H1 (cell line): ENCODE measurements around the gene CEP70. TPM values are rescaled to one million over a fixed set of nuclear protein-coding genes. Genes with fewer than 3 reads are reported as not detected.

Experiments
- CTCF ChIA-PET: fragments of 300-600 bp; sonication (Branson Sonifier 250); formaldehyde crosslinking; loops from one replicate; lab custom pipeline; 2021; ENCODE audit not compliant: partially characterized antibody; lab: Charles Lee
- POLR2A ChIA-PET: fragments of 300-600 bp; sonication (Branson Sonifier 250); formaldehyde crosslinking; loops from one replicate; lab custom pipeline; 2021; ENCODE audit warnings: inconsistent platforms; ENCODE audit not compliant: partially characterized antibody; lab: Charles Lee
- DNase-seq, 2 experiments: peaks; one replicate each; pipeline versions ENCODE4 v3.0.0 to v3.0.0-alpha.2; 2010 to 2022; ENCODE audit warnings: low spot score in 2 of 2, low read depth in 1 of 2, mixed read lengths in 1 of 2
- FAIRE-seq: peaks from 2 replicates; lab custom pipeline; 2011; peaks lifted over from hg19 to GRCh38; lab: Jason Lieb, UNC
- H2AFZ ChIP-seq: 2 replicates; pipeline ENCODE4 v1.8.1; 2012; ENCODE audit warnings: low read length, inconsistent platforms
- H2AK5ac ChIP-seq: 2 replicates; pipeline ENCODE4 v1.6.1; 2013; ENCODE audit warnings: low read depth, low read length
- H2BK120ac ChIP-seq: replicated peaks from 2 replicates; pipeline ENCODE3; 2013; ENCODE audit warnings: low read depth, low read length, inconsistent platforms
- H2BK12ac ChIP-seq: 2 replicates; pipeline ENCODE4 v1.6.1; 2013; ENCODE audit warnings: low read depth, low read length
- H2BK15ac ChIP-seq: 2 replicates; pipeline ENCODE4 v1.6.1; 2013; ENCODE audit warnings: low read length
- H2BK20ac ChIP-seq: 2 replicates; pipeline ENCODE4 v1.6.1; 2013; ENCODE audit warnings: low read length
- H2BK5ac ChIP-seq: 2 replicates; pipeline ENCODE4 v1.6.1; 2013; ENCODE audit warnings: low read depth, low read length
- H3K14ac ChIP-seq: 2 replicates; pipeline ENCODE4 v1.6.1; 2013; ENCODE audit warnings: inconsistent platforms; ENCODE audit not compliant: insufficient read length
- H3K18ac ChIP-seq: 2 replicates; pipeline ENCODE4 v1.6.1; 2013; ENCODE audit warnings: low read length; ENCODE audit errors: extremely low read depth
- H3K23ac ChIP-seq: 2 replicates; pipeline ENCODE4 v1.6.1; 2013; ENCODE audit warnings: inconsistent platforms; ENCODE audit not compliant: insufficient read length
- H3K23me2 ChIP-seq: 2 replicates; pipeline ENCODE4 v1.6.1; 2013; ENCODE audit warnings: low read depth, low read length
- H3K27ac ChIP-seq: 2 replicates; pipeline ENCODE4 v1.6.1; 2011; ENCODE audit warnings: low read depth, low read length, inconsistent platforms
- H3K27me3 ChIP-seq, 4 experiments: replicated peaks in 1 of 4; 1 replicate in 1 of 4; 2 replicates in 3 of 4; pipeline versions ENCODE4 v1.6.1 to v1.8.1; 2011 to 2013; ENCODE audit warnings: low read length in 3 of 4, mild to moderate bottlenecking in 3 of 4, inconsistent platforms in 2 of 4, mixed read lengths in 2 of 4, moderate library complexity in 1 of 4; ENCODE audit not compliant: control insufficient read depth in 3 of 4, insufficient read depth in 3 of 4; ENCODE audit errors: extremely low read depth in 1 of 4
- H3K36me3 ChIP-seq, 4 experiments: 2 replicates each; pipeline versions ENCODE4 v1.6.1 to v1.8.1; 2011 to 2013; ENCODE audit warnings: mild to moderate bottlenecking in 4 of 4, low read length in 3 of 4, moderate library complexity in 2 of 4, control low read depth in 1 of 4, inconsistent platforms in 1 of 4; ENCODE audit not compliant: insufficient read depth in 4 of 4, control insufficient read depth in 2 of 4
- H3K4ac ChIP-seq: replicated peaks from 2 replicates; pipeline ENCODE3; 2013; ENCODE audit warnings: low read length, low read depth, mixed read lengths, inconsistent platforms; ENCODE audit not compliant: insufficient read length
- H3K4me1 ChIP-seq, 4 experiments: replicated peaks in 1 of 4; 1 replicate in 1 of 4; 2 replicates in 3 of 4; pipeline versions ENCODE4 v1.6.1 to v1.8.1; 2011 to 2013; ENCODE audit warnings: low read length in 3 of 4, inconsistent platforms in 2 of 4, mixed read lengths in 1 of 4; ENCODE audit not compliant: insufficient read depth in 4 of 4, control insufficient read depth in 3 of 4
- H3K4me2 ChIP-seq, 2 experiments: 2 replicates each; pipeline versions ENCODE4 v1.6.1 to v1.8.1; 2011 to 2013; ENCODE audit warnings: low read depth in 2 of 2, low read length in 2 of 2, control low read depth in 1 of 2, inconsistent platforms in 1 of 2, mild to moderate bottlenecking in 1 of 2; ENCODE audit not compliant: insufficient read depth in 1 of 2
- H3K4me3 ChIP-seq, 4 experiments: fragments of 200-600, 300-600 bp in 1 of 4; sonication (generic), shearing (Covaris generic), sonication (Bioruptor Twin) in 1 of 4; 2 replicates each; pipeline versions ENCODE4 v1.5.1 to v1.8.1; 2011 to 2016; ENCODE audit warnings: low read length in 4 of 4, low read depth in 3 of 4, control low read depth in 2 of 4, inconsistent platforms in 2 of 4, mild to moderate bottlenecking in 2 of 4, mixed read lengths in 1 of 4, moderate library complexity in 1 of 4; ENCODE audit not compliant: insufficient read depth in 2 of 4; ENCODE audit errors: extremely low read depth in 1 of 4
- H3K56ac ChIP-seq: replicated peaks from 2 replicates; pipeline ENCODE3; 2013; ENCODE audit warnings: low read depth, mild to moderate bottlenecking, mixed read lengths, low read length, inconsistent platforms; ENCODE audit not compliant: insufficient read length
- H3K79me1 ChIP-seq: 2 replicates; pipeline ENCODE4 v1.6.1; 2013; ENCODE audit warnings: low read depth, low read length, control low read depth
- H3K79me2 ChIP-seq, 2 experiments: 2 replicates each; pipeline versions ENCODE4 v1.6.1 to v1.8.1; 2012 to 2013; ENCODE audit warnings: low read length in 2 of 2, mild to moderate bottlenecking in 2 of 2, inconsistent platforms in 1 of 2; ENCODE audit not compliant: insufficient read depth in 2 of 2, control insufficient read depth in 1 of 2
- H3K9ac ChIP-seq, 4 experiments: replicated peaks in 1 of 4; 1 replicate in 1 of 4; 2 replicates in 3 of 4; pipeline versions ENCODE4 v1.6.1 to v1.8.1; 2011 to 2013; ENCODE audit warnings: low read depth in 3 of 4, low read length in 3 of 4, control low read depth in 2 of 4, mild to moderate bottlenecking in 2 of 4, moderate library complexity in 2 of 4, inconsistent platforms in 1 of 4; ENCODE audit errors: extremely low read depth in 1 of 4
- H3K9me3 ChIP-seq, 2 experiments: 2 replicates each; pipeline versions ENCODE4 v1.6.1 to v1.8.1; 2012 to 2013; ENCODE audit warnings: mild to moderate bottlenecking in 2 of 2, moderate library complexity in 2 of 2, control low read depth in 1 of 2, inconsistent platforms in 1 of 2, low read depth in 1 of 2, low read length in 1 of 2, mixed read lengths in 1 of 2; ENCODE audit not compliant: insufficient read depth in 2 of 2
- H4K20me1 ChIP-seq, 2 experiments: replicated peaks in 1 of 2; 2 replicates each; pipeline versions ENCODE3 to v1.8.1; 2011 to 2013; ENCODE audit warnings: inconsistent platforms in 2 of 2, low read length in 2 of 2, mild to moderate bottlenecking in 1 of 2; ENCODE audit not compliant: insufficient read depth in 2 of 2, control insufficient read depth in 1 of 2
- H4K5ac ChIP-seq: 2 replicates; pipeline ENCODE4 v1.6.1; 2013; ENCODE audit warnings: low read length, low read depth, mixed read lengths, inconsistent platforms; ENCODE audit not compliant: insufficient read length
- H4K8ac ChIP-seq: 2 replicates; pipeline ENCODE4 v1.8.0; 2013; ENCODE audit warnings: mild to moderate bottlenecking, moderate library complexity, low read length, inconsistent platforms; ENCODE audit not compliant: insufficient read depth; ENCODE audit errors: extremely low read depth
- H4K91ac ChIP-seq: replicated peaks from 2 replicates; pipeline ENCODE3; 2013; ENCODE audit warnings: low read length, mixed read lengths, inconsistent platforms; ENCODE audit not compliant: insufficient read length
- ATF3 ChIP-seq: IDR thresholded peaks from 2 replicates; pipeline ENCODE4 v1.6.1; 2011; ENCODE audit warnings: low read depth, mild to moderate bottlenecking, low read length; ENCODE audit not compliant: insufficient read depth
- BACH1 ChIP-seq: IDR thresholded peaks from 2 replicates; pipeline ENCODE4 v1.6.1; 2012; ENCODE audit warnings: low read length, improper control_type of control experiment
- BRCA1 ChIP-seq: IDR thresholded peaks from 2 replicates; pipeline ENCODE4 v1.6.1; 2012; ENCODE audit warnings: low read depth, low read length, improper control_type of control experiment
- CHD2 ChIP-seq: IDR thresholded peaks from 2 replicates; pipeline ENCODE4 v1.6.1; 2012; ENCODE audit warnings: low read length, improper control_type of control experiment
- E2F6 ChIP-seq: IDR thresholded peaks from 2 replicates; pipeline ENCODE4 v1.6.1; 2012; ENCODE audit warnings: inconsistent platforms
- JUN ChIP-seq: IDR thresholded peaks from 2 replicates; pipeline ENCODE4 v1.6.1; 2011; ENCODE audit warnings: low read depth, mild to moderate bottlenecking, improper control_type of control experiment, low read length
- MAFK ChIP-seq: IDR thresholded peaks from 2 replicates; pipeline ENCODE4 v1.6.1; 2012; ENCODE audit warnings: low read depth, mild to moderate bottlenecking, improper control_type of control experiment, low read length
- POLR2A ChIP-seq, 2 experiments: IDR thresholded peaks; 1 replicate in 1 of 2; 2 replicates in 1 of 2; pipeline ENCODE4 v1.6.1; 2011; ENCODE audit warnings: low read depth in 2 of 2, low read length in 2 of 2, mild to moderate bottlenecking in 2 of 2; ENCODE audit errors: control extremely low read depth in 1 of 2
- SAP30 ChIP-seq: fragments of 300-600 bp; sonication (generic); IDR thresholded peaks from 2 replicates; pipeline ENCODE4 v1.7.1; 2012; ENCODE audit warnings: low read length, moderate library complexity, mild to moderate bottlenecking, inconsistent platforms; ENCODE audit not compliant: insufficient read depth, insufficient replicate concordance
- SP4 ChIP-seq: IDR thresholded peaks from 2 replicates; pipeline ENCODE4 v1.6.1; 2012; ENCODE audit warnings: low read length, inconsistent platforms
- TAF1 ChIP-seq: IDR thresholded peaks from 2 replicates; pipeline ENCODE4 v1.6.1; 2011; ENCODE audit warnings: mild to moderate bottlenecking, low read depth, low read length
- TCF12 ChIP-seq: IDR thresholded peaks from 2 replicates; pipeline ENCODE4 v1.6.1; 2011; ENCODE audit warnings: low read depth, mild to moderate bottlenecking, low read length
- WGBS, 2 experiments: shearing (Covaris generic) in 1 of 2; methylation state at CpG; one replicate each; pipeline versions ENCODE4 v1.1.6 to v1.1.7; 2013 to 2015; ENCODE audit warnings: low lambda C conversion rate in 2 of 2, mixed read lengths in 2 of 2, inconsistent platforms in 1 of 2, low coverage in 1 of 2, missing lambda C conversion rate in 1 of 2; ENCODE audit not compliant: insufficient replicate concordance in 2 of 2, insufficient coverage in 1 of 2, insufficient read length in 1 of 2; ENCODE audit errors: extremely low coverage in 1 of 2, missing lambda C conversion rate in 1 of 2; 5-methylcytosine and 5-hydroxymethylcytosine counted together
- polyA plus RNA-seq, 7 experiments: library from polyadenylated mRNA; depleted of rRNA in 3 of 7; stranded (reverse) in 5 of 7; unstranded in 2 of 7; fragments of >200 nt in 5 of 7; fragments of 200-250 nt in 2 of 7; gene quantifications; 1 replicate in 5 of 7; 2 replicates in 1 of 7; 4 replicates in 1 of 7; pipeline versions ENCODE4 v1.2.1 to v1.2.3, GENCODE V29; 2011 to 2013; ENCODE audit warnings: missing spikeins in 2 of 7, mixed read lengths in 2 of 7
- total RNA-seq: library from RNA; stranded (reverse); fragmentation: NEBNext Ultra II Directional; extraction: Animal tissue kit (Norgen Biotek cat#: 25700); gene quantifications from 2 replicates; pipeline ENCODE4 v1.2.1, GENCODE V29; 2021

CEP70 gene
- total and polyA plus RNA-seq, 2 of the 8 experiments (the other 6 are each of a cell fraction or from before 2014, with no cell fraction given): 3.9 to 26.2 TPM

GRCh38 chr3:138549179-138549977 lies 44.7 kb downstream of the CEP70 start:
- peaks cover 6 to 23% of the 10 kb centered on the region in 2 experiments; a peak in 2 of 4 replicates for H3K9me3 ChIP-seq
- no peak for TF ChIP-seq JUN
- TF ChIP-seq POLR2A (IDR thresholded peaks at IDR 0.05; ENCODE audit: control extremely low read depth in 1 of 2, low read depth in 2 of 2, low read length in 2 of 2): no peak
- TF ChIP-seq MAFK: no peak
- TF ChIP-seq E2F6: no peak
- no peak for TF ChIP-seq TCF12
- TF ChIP-seq ATF3: no peak
- TF ChIP-seq BACH1: no peak
- no peak for TF ChIP-seq CHD2
- no peak for TF ChIP-seq TAF1
- no peak for TF ChIP-seq SP4
- no peak for TF ChIP-seq SAP30
- no peak for TF ChIP-seq BRCA1

More at GRCh38 chr3:138549179-138549977, 44.7 kb downstream of the CEP70 start:
- H3K27ac ChIP-seq: no peak overlapping the region
- H2BK12ac ChIP-seq: no peak overlapping the region
- H3K4ac ChIP-seq: no peak overlapping the region
- no peaks in the 10 kb centered on the region for H3K79me2 ChIP-seq
- no peak overlapping the region for H4K5ac ChIP-seq
- H3K4me1 ChIP-seq: no peaks in the 10 kb centered on the region
- peaks cover 0 to 15% (median 4%) of the 10 kb centered on the region in 4 experiments; a peak in 5 of 8 replicates for H3K36me3 ChIP-seq
- FAIRE-seq (no peak), DNase-seq (no peak)
- H3K79me1 ChIP-seq: 0 out of 2 replicates have a peak, but pooled peaks cover 2% of the 10 kb centered on the region
- no peak overlapping the region for H4K8ac ChIP-seq
- no peak overlapping the region for H3K4me2 ChIP-seq
- CTCF ChIA-PET: interaction anchor here (0.7 to 0.8 kb wide), 3 partner anchors 31 to 429 kb away, joined by 3 read pairs; no protein-coding TSS in a partner anchor
- H3K4me3 ChIP-seq: no peak overlapping the region
- no peaks in the 10 kb centered on the region for H3K23me2 ChIP-seq
- H2AFZ ChIP-seq: no peak overlapping the region
- no peak overlapping the region for H2BK5ac ChIP-seq
- H3K23ac ChIP-seq: no peak overlapping the region
- no peak overlapping the region for H3K14ac ChIP-seq
- no peak overlapping the region for H3K56ac ChIP-seq
- H2BK20ac ChIP-seq: no peak overlapping the region
- H3K18ac ChIP-seq: no peak overlapping the region
- no peak overlapping the region for H3K9ac ChIP-seq
- H2BK15ac ChIP-seq: no peak overlapping the region
- POLR2A ChIA-PET: no interaction called here
- no peak overlapping the region for H4K91ac ChIP-seq
- no peak overlapping the region for H2BK120ac ChIP-seq
- H4K20me1 ChIP-seq: no peaks in the 10 kb centered on the region
- WGBS, 2 experiments: 86% methylated on average over 14 of the region's 14 CpGs; no CpG with 5 or more reads in 1 of the 2 experiments
- no peaks in the 10 kb centered on the region; a peak in 1 of 7 replicates for H3K27me3 ChIP-seq
- no peak overlapping the region for H2AK5ac ChIP-seq
